Right forelimb (tissue), 1 donor: ENCODE data around the gene ADCY4.
"Not testable (repeated sequence)": the region's sequence is repeated elsewhere in the genome, so short reads cannot be mapped to it uniquely, and the experiment has no call there.

Source experiments
- DNase-seq: peaks from one replicate; pipeline ENCODE4 v3.0.0-alpha.2; 2018

ADCY4 gene

GRCh38 chr14:24334431-24335291 is at the start of gene ADCY4:
Gene ADCY4 (minus strand): TSS chr14:24335071. CDS start chr14:24334652, 419 bp downstream.
- no peak for DNase-seq

- DNase-seq = no peak
Measured at GRCh38 chr14:24384169-24384568, 49.3 kb upstream of the ADCY4 start.

- DNase-seq = no peak
Measured at GRCh38 chr14:24382064-24382371, 47.1 kb upstream of the ADCY4 start.

GRCh38 chr14:24381363-24382063 is 46.6 kb upstream of the ADCY4 start:
- no peak for DNase-seq

- DNase-seq = no peak
Measured at GRCh38 chr14:24379907-24380730, 45.2 kb upstream of the ADCY4 start.

- DNase-seq = no peak
Measured at GRCh38 chr14:24378981-24379906, 44.4 kb upstream of the ADCY4 start.

- no peak for DNase-seq
Measured at GRCh38 chr14:24378327-24378726, 43.5 kb upstream of the ADCY4 start.

- no peak for DNase-seq
Measured at GRCh38 chr14:24377657-24378056, 42.8 kb upstream of the ADCY4 start.

GRCh38 chr14:24377126-24377525 is 42.3 kb upstream of the ADCY4 start:
- DNase-seq = no peak

GRCh38 chr14:24376448-24377070 is 41.7 kb upstream of the ADCY4 start:
- no peak for DNase-seq

GRCh38 chr14:24372701-24373416 is 38.0 kb upstream of the ADCY4 start:
- DNase-seq = no peak

- not testable (repeated sequence) for DNase-seq
Measured at GRCh38 chr14:24371605-24372004, 36.7 kb upstream of the ADCY4 start.

GRCh38 chr14:24370748-24371147 is 35.9 kb upstream of the ADCY4 start:
- DNase-seq = no peak

GRCh38 chr14:24369907-24370687 is 35.2 kb upstream of the ADCY4 start:
- no peak for DNase-seq

GRCh38 chr14:24369463-24369862 is 34.6 kb upstream of the ADCY4 start:
- no peak for DNase-seq

GRCh38 chr14:24368562-24369252 is 33.8 kb upstream of the ADCY4 start:
- peak; percentile 93 for DNase-seq

- DNase-seq = no peak
Measured at GRCh38 chr14:24368212-24368561, 33.3 kb upstream of the ADCY4 start.

GRCh38 chr14:24367514-24368211 is 32.8 kb upstream of the ADCY4 start, which contains the start of gene NFATC4:
Gene NFATC4 (plus strand): TSS chr14:24368184. CDS start chr14:24368341, 157 bp downstream.
- DNase-seq = peak; percentile 91
